Measurements from ENCODE around the gene SH3D19.

SH3D19 gene

DNA sequence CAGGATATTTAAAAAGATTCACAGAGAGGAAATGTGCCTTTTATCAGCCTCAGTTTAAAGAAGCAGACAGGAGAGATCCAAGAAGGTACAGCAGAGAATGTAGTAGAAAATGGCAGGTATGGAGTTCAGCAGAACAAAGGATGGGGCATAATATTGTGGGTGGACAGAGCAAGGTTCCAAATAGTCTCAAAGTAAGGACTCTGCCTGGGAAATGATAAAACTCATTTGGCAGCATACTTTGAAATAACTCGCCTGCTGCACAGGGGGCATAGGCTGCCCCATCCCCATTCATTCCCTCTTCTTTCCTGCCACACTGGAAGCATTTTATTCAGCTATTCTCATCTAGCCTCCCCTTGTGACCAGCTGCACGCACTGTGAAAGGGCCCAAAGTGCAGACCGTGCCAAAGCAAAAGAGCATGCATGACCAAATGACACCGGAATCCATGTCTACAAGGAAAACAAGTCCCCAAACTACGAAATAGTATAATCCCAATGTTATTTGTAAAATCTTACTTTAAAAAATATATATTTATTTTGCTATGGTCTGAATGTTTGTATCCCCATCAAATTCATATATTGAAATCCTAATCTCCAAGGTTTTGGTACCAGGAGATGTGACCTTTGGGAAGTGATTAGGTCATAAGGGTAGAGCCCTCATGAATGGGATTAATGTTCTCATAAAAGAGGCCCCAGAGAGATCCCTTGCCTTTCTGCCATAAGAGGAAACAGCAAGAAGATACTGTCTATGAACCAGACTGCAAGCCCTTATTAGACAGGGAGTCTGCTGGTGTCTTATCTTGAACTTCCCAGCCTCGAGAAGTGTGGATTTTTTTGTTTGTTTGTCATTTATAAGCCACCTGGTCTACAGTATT, 125.8 kb downstream of the SH3D19 start:
- Histone ChIP-seq H3K79me2 (ENCODE audit: insufficient read depth, low read length) (no peaks in the 10 kb centered on the region), H3K27ac (ENCODE audit: low read depth, low read length) (no peak overlapping the region), H3F3A (ENCODE audit: insufficient read depth) (no peaks in the 10 kb centered on the region), H3K4me2 (ENCODE audit: low read depth, low read length, poor library complexity, severe bottlenecking) (no peak overlapping the region), H2AFZ (ENCODE audit: low read depth, low read length, severe bottlenecking) (no peak overlapping the region), H3K9ac (ENCODE audit: low read length) (no peak overlapping the region), H4K20me1 (ENCODE audit: low read depth, low read length) (no peaks in the 10 kb centered on the region), H3K9me2 (replicated peaks; ENCODE audit: insufficient read depth, low read length) (no peaks in the 10 kb centered on the region), H3K27me3 (ENCODE audit: low read length) (no peaks in the 10 kb centered on the region), H3K9me3 (ENCODE audit: insufficient read depth, low read length) (no peaks in the 10 kb centered on the region), H3K4me3 (ENCODE audit: insufficient read depth, low read length, poor library complexity, severe bottlenecking) (no peak overlapping the region), H3K36me3 (ENCODE audit: low read length) (no peaks in the 10 kb centered on the region)
- TF ChIP-seq CTCF (IDR thresholded peaks at IDR 0.05; ENCODE audit: insufficient read depth, low read length, poor library complexity, severe bottlenecking) (no peak), EZH2phosphoT487 (conservative IDR thresholded peaks at IDR 0.05; ENCODE audit: low read length) (no peak)

DNA sequence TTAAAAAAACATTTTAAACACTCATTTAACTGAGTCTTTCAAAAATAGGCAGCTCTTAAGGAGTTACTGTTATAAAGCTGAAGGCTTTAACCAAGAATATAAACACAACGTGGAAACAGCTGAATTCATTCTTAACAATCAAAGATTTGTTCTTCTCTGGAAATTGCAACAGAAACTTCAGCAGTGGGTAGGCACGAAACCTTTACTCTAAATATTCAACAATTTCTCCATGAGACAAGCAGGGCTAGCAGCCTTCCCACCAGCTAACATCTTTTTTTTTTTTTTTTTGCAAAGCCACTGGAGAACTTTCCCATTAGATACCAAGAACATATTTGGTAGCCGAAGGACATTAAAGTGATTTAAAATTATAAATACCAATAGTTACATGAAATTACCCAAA, 126.7 kb downstream of the SH3D19 start:
- H3K9me3 ChIP-seq (ENCODE audit: insufficient read depth, low read length): no peaks in the 10 kb centered on the region
- H3K27me3 ChIP-seq (ENCODE audit: low read length): no peaks in the 10 kb centered on the region
- H2AFZ ChIP-seq (ENCODE audit: low read depth, low read length, severe bottlenecking): no peak overlapping the region
- no peak overlapping the region for H3K9ac ChIP-seq (ENCODE audit: low read length)
- no peak overlapping the region for H3K27ac ChIP-seq (ENCODE audit: low read depth, low read length)
- H3K9me2 ChIP-seq (replicated peaks; ENCODE audit: insufficient read depth, low read length): no peaks in the 10 kb centered on the region
- no peak overlapping the region for H3K4me3 ChIP-seq (ENCODE audit: insufficient read depth, low read length, poor library complexity, severe bottlenecking)
- no peak overlapping the region for H3K4me2 ChIP-seq (ENCODE audit: low read depth, low read length, poor library complexity, severe bottlenecking)
- no peaks in the 10 kb centered on the region for H4K20me1 ChIP-seq (ENCODE audit: low read depth, low read length)
- H3F3A ChIP-seq (ENCODE audit: insufficient read depth): no peaks in the 10 kb centered on the region
- TF ChIP-seq EZH2phosphoT487 (conservative IDR thresholded peaks at IDR 0.05; ENCODE audit: low read length) (no peak), CTCF (IDR thresholded peaks at IDR 0.05; ENCODE audit: insufficient read depth, low read length, poor library complexity, severe bottlenecking) (no peak)
- no peaks in the 10 kb centered on the region for H3K79me2 ChIP-seq (ENCODE audit: insufficient read depth, low read length)
- H3K36me3 ChIP-seq (ENCODE audit: low read length): no peaks in the 10 kb centered on the region

GRCh38 chr4:151197247-151197646, 128.2 kb downstream of the SH3D19 start:
- Histone ChIP-seq H2AFZ (ENCODE audit: low read depth, low read length, severe bottlenecking) (no peak overlapping the region), H3F3A (ENCODE audit: insufficient read depth) (no peaks in the 10 kb centered on the region), H3K79me2 (ENCODE audit: insufficient read depth, low read length) (no peaks in the 10 kb centered on the region), H3K4me2 (ENCODE audit: low read depth, low read length, poor library complexity, severe bottlenecking) (no peak overlapping the region), H3K27ac (ENCODE audit: low read depth, low read length) (no peak overlapping the region), H4K20me1 (ENCODE audit: low read depth, low read length) (no peaks in the 10 kb centered on the region), H3K9ac (ENCODE audit: low read length) (no peak overlapping the region), H3K9me2 (replicated peaks; ENCODE audit: insufficient read depth, low read length) (no peaks in the 10 kb centered on the region), H3K27me3 (ENCODE audit: low read length) (no peaks in the 10 kb centered on the region), H3K36me3 (ENCODE audit: low read length) (no peaks in the 10 kb centered on the region), H3K4me3 (ENCODE audit: insufficient read depth, low read length, poor library complexity, severe bottlenecking) (no peak overlapping the region), H3K9me3 (ENCODE audit: insufficient read depth, low read length) (no peaks in the 10 kb centered on the region)
- TF ChIP-seq CTCF (IDR thresholded peaks at IDR 0.05; ENCODE audit: insufficient read depth, low read length, poor library complexity, severe bottlenecking) (no peak), EZH2phosphoT487 (conservative IDR thresholded peaks at IDR 0.05; ENCODE audit: low read length) (no peak)
